ENCODE results near the gene PLRG1.
A peak's percentile ranks its signal among the peaks of the same experiment; 100 is the strongest.

PLRG1 gene

GRCh38 chr4:154545689-154546088 is 4.5 kb downstream of the PLRG1 start:
- no peak for DNase-seq (ENCODE audit: low read depth)
- TF ChIP-seq CTCF (IDR thresholded peaks at IDR 0.05; ENCODE audit: low read depth, low read length): peak; percentile 5
- no peak for TF ChIP-seq MYC (IDR thresholded peaks at IDR 0.05; ENCODE audit: low read depth, low read length)
- H3K4me3 ChIP-seq (ENCODE audit: low read depth, low read length): no peak overlapping the region

GRCh38 chr4:154542271-154542879 is 7.8 kb downstream of the PLRG1 start:
- no peak for DNase-seq (ENCODE audit: low read depth)
- H3K4me3 ChIP-seq (ENCODE audit: low read depth, low read length): no peak overlapping the region
- TF ChIP-seq POLR2A (IDR thresholded peaks at IDR 0.05; ENCODE audit: extremely low read depth, insufficient read length) (no peak), MYC (IDR thresholded peaks at IDR 0.05; ENCODE audit: low read depth, low read length) (no peak), CTCF (IDR thresholded peaks at IDR 0.05; ENCODE audit: low read depth, low read length) (no peak)
- TF ChIP-seq, protein P1, sequence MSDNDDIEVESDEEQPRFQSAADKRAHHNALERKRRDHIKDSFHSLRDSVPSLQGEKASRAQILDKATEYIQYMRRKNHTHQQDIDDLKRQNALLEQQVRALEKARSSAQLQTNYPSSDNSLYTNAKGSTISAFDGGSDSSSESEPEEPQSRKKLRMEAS (IDR thresholded peaks at IDR 0.05; ENCODE audit: low read depth, low read length): no peak

- no peak for TF ChIP-seq MYC (IDR thresholded peaks at IDR 0.05; ENCODE audit: low read depth, low read length)
- no peak overlapping the region for H3K4me3 ChIP-seq (ENCODE audit: low read depth, low read length)
- DNase-seq (ENCODE audit: low read depth): no peak
Measured at GRCh38 chr4:154534296-154534695, 15.9 kb downstream of the PLRG1 start.

DNA sequence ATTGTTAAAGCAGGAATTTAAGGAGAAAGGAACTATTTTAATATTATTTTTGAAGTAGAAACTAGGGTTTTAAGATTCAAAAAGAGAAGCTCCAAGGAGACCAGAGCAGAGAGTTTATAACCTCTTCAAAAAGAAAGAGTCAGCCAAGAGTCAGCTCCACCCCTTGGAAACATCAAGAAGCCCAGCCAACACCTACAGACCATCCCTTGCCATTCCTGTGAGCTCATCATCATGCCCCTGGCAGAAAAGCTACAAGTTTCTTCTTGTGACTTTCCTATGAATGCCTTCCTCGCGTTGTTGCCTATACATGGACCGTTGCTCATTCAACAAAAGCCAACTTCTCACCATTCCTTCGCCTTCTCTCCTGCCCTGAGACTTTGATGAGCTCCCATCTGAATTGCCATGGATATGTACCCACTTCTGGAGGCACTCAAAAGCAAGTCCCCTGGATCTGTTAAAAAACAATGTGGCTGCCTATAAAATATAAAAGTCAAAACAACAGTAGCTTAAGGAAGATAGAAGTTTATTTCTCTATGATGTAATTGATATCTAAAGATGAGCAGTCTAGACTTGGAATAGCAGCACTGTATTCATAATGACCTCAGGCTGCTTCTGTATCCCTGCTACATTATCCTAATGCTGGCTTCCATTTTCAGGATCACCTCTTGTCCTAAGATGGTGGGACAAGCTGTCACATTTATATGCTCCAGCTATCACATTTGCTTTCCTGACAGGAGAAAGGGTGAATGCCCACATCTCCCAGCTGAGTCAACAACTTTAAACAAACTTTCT is 20.3 kb downstream of the PLRG1 start:
- TF ChIP-seq CTCF (IDR thresholded peaks at IDR 0.05; ENCODE audit: low read depth, low read length) (no peak), MYC (IDR thresholded peaks at IDR 0.05; ENCODE audit: low read depth, low read length) (no peak), POLR2A (IDR thresholded peaks at IDR 0.05; ENCODE audit: extremely low read depth, insufficient read length) (no peak)
- TF ChIP-seq, protein P1 (IDR thresholded peaks at IDR 0.05; ENCODE audit: low read depth, low read length): no peak
- no peak for DNase-seq (ENCODE audit: low read depth)
- no peak overlapping the region for H3K4me3 ChIP-seq (ENCODE audit: low read depth, low read length)

GRCh38 chr4:154528869-154529268 is 21.3 kb downstream of the PLRG1 start:
- no peak overlapping the region for H3K4me3 ChIP-seq (ENCODE audit: low read depth, low read length)
- no peak for TF ChIP-seq POLR2A (IDR thresholded peaks at IDR 0.05; ENCODE audit: extremely low read depth, insufficient read length)
- no peak for TF ChIP-seq MYC (IDR thresholded peaks at IDR 0.05; ENCODE audit: low read depth, low read length)
- no peak for TF ChIP-seq CTCF (IDR thresholded peaks at IDR 0.05; ENCODE audit: low read depth, low read length)
- TF ChIP-seq, protein P1 (IDR thresholded peaks at IDR 0.05; ENCODE audit: low read depth, low read length): no peak
- no peak for DNase-seq (ENCODE audit: low read depth)

- DNase-seq (ENCODE audit: low read depth): no peak
- no peak for TF ChIP-seq CTCF (IDR thresholded peaks at IDR 0.05; ENCODE audit: low read depth, low read length)
- TF ChIP-seq, protein P1 (IDR thresholded peaks at IDR 0.05; ENCODE audit: low read depth, low read length): no peak
- TF ChIP-seq POLR2A (IDR thresholded peaks at IDR 0.05; ENCODE audit: extremely low read depth, insufficient read length): no peak
- TF ChIP-seq MYC (IDR thresholded peaks at IDR 0.05; ENCODE audit: low read depth, low read length): no peak
- no peak overlapping the region for H3K4me3 ChIP-seq (ENCODE audit: low read depth, low read length)
Measured at GRCh38 chr4:154527308-154527707, 22.9 kb downstream of the PLRG1 start.
